Activated effector memory CD4-positive, alpha-beta T cell treated with Interleukin-2 at 50 U/mL for 16 hours (primary cell): Measurements from ENCODE around the gene CACYBP.
A peak's percentile ranks its signal among the peaks of the same experiment; 100 is the strongest.

ENCODE experiments used
- DNase-seq: peaks from one replicate; pipeline ENCODE4 v3.0.0-alpha.2; 2020

CACYBP gene

GRCh38 chr1:174975764-174976163 lies 24.0 kb upstream of the CACYBP start:
- no peak for DNase-seq

- no peak for DNase-seq
Observed at GRCh38 chr1:174976436-174977108, 23.2 kb upstream of the CACYBP start.

- no peak for DNase-seq
Observed at GRCh38 chr1:174982971-174983689, 16.6 kb upstream of the CACYBP start.

GRCh38 chr1:174984952-174985351 lies 14.8 kb upstream of the CACYBP start:
- DNase-seq = no peak

GRCh38 chr1:174988539-174988938 lies 11.2 kb upstream of the CACYBP start:
- DNase-seq = no peak

- no peak for DNase-seq
Observed at GRCh38 chr1:174988986-174989385, 10.8 kb upstream of the CACYBP start.

GRCh38 chr1:174989536-174990220 lies 10.1 kb upstream of the CACYBP start:
- no peak for DNase-seq

- no peak for DNase-seq
Observed at GRCh38 chr1:174990382-174990999, 9.3 kb upstream of the CACYBP start.

GRCh38 chr1:174991473-174991872 lies 8.3 kb upstream of the CACYBP start:
- DNase-seq = no peak

- no peak for DNase-seq
Observed at GRCh38 chr1:174995121-174995520, 4.6 kb upstream of the CACYBP start.

GRCh38 chr1:174995916-174996315 lies 3.8 kb upstream of the CACYBP start:
- DNase-seq = no peak

GRCh38 chr1:174996476-174996875 lies 3.3 kb upstream of the CACYBP start:
- no peak for DNase-seq

- DNase-seq = no peak
Observed at GRCh38 chr1:174997041-174997440, 2.7 kb upstream of the CACYBP start.

- peak; percentile 16 for DNase-seq
Observed at GRCh38 chr1:174998569-174999215, 1.1 kb upstream of the CACYBP start.

- peak; percentile 86 for DNase-seq
Observed at GRCh38 chr1:174999216-174999935, 371 bp upstream of the CACYBP start.

GRCh38 chr1:175000697-175001187 lies 995 bp downstream of the CACYBP start:
- no peak for DNase-seq

GRCh38 chr1:175002910-175003517 lies 3.3 kb downstream of the CACYBP start:
- DNase-seq = no peak

- DNase-seq = no peak
Observed at GRCh38 chr1:175003521-175003920, 3.8 kb downstream of the CACYBP start.

GRCh38 chr1:175005085-175005783 lies 5.5 kb downstream of the CACYBP start:
- DNase-seq = no peak

GRCh38 chr1:175009532-175009931 lies 9.8 kb downstream of the CACYBP start:
- no peak for DNase-seq

- no peak for DNase-seq
Observed at GRCh38 chr1:175013445-175013844, 13.7 kb downstream of the CACYBP start.
